SKM-1 (cell line): Measurements from ENCODE around the gene S100A9.
"Not testable (repeated sequence)": the region's sequence is repeated elsewhere in the genome, so short reads cannot be mapped to it uniquely, and the experiment has no call there.

Experiments
- DNase-seq: peaks from one replicate; lab custom pipeline; 2025; ENCODE audit not compliant: unreplicated experiment; lab: John Stamatoyannopoulos, UW

S100A9 gene

DNA sequence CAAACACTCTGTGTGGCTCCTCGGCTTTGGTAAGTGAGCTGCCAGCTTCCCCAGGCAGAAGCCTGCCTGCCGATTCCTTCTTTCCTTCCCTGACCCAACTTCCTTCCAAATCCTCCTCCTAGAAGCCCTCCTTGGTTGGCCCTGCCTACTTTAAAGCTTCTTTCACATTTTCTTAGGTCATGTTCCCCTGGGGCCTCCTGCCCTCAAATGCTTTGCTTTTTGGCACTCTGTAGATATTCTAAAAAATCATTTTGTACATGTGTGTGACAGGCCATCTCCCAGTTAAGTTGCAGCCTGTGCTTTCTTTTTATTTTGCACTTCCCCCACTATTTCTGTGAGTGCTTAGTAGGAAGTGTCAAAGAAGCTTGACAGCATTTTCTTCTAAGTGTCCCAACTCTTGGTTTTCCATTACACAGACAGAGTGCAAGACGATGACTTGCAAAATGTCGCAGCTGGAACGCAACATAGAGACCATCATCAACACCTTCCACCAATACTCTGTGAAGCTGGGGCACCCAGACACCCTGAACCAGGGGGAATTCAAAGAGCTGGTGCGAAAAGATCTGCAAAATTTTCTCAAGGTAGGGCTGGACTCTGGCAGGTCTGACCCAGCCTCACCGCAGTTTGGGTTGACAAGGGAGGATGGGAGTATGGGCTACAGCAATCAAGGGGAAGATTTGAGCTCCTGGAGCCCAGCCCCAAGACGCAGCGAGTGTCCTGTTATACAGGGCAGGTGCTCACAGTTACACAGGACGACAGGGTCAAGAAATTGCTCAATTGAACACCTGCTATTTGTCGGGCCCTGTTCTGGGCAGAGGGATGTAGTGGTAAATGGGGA, at the start of gene S100A9:
Gene S100A9, plus strand, starts transcription at position 2 of the 838 bp plus-strand sequence. Its CDS starts 430 bp downstream, at position 432.
- peak; percentile 65 for DNase-seq

DNA sequence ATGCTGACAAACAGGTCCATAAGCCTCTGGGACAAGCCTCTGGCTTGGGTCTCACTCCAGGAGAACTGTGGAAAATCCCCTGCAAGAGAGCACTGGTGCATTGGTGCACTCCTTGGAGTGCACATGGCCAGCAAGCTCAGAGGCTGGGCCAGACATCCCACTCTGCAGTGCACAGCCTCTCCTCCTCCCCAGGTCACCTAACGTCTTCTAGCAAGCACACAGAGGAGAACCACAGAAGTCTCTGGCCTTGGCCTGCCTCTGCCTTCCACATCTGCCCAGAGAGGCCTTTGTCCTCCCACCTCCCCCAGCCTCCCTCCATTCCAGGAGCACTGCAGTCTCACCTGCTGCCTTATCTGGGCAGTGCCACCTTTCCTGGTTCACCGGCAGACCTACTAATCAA, 49.1 kb upstream of the S100A9 start:
- DNase-seq = no peak

- DNase-seq = no peak
Observed at GRCh38 chr1:153309441-153309840, 48.2 kb upstream of the S100A9 start.

DNA sequence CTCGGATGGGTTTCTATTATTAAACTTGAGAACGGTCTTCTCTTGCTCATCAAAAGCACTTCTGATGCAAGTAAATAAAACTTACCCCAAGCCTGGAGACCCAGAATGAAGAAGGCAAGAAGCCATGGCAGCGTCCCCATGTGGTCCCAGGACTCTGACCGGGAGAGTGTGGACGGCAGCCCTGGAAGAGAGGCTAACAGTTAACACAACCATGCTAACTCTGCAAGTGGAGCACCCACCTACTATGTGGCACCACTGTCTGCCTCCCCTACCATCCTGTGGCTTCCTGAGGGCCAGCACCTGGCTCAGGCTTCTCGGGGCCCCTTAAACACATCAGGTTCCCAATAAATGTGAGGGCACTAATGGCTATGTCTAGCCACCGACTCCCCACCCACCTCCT, 47.1 kb upstream of the S100A9 start:
- no peak for DNase-seq

DNA sequence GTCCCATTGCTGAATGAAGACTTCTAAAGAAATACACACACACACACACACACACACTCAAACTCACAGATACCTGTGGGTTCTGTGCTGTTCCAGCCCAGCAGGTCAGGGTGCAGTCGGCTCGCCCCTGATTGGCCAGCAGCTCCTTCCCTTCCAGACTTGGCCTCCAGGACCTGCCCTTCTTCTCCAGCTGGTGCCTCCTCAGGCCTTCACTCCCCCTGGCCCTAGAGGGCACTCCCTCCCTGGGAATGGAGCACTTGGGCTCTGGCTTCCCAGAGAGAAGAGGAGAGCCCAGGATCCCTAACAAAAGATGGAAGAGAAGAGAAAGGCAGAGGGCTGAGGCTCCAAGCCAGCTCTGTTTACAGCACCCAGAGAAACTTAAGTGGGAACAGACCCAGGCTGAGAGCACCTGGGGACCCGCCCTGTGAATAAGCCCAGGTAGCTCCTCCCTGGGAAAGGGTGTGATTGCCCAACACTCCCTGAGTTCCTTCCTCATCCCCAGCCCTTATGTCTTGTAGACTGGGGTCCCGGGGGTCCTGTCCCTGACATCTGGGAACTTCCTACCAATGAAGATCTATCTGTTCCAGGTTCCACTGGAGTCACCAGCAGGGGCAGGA, 45.0 kb upstream of the S100A9 start, which contains the start of gene PGLYRP3:
Gene PGLYRP3, minus strand, starts transcription at position 383 of the 617 bp plus-strand sequence. CDS start 2,287 bp downstream, outside the sequence.
- no peak for DNase-seq

GRCh38 chr1:153313288-153313687, 44.4 kb upstream of the S100A9 start:
- no peak for DNase-seq

DNA sequence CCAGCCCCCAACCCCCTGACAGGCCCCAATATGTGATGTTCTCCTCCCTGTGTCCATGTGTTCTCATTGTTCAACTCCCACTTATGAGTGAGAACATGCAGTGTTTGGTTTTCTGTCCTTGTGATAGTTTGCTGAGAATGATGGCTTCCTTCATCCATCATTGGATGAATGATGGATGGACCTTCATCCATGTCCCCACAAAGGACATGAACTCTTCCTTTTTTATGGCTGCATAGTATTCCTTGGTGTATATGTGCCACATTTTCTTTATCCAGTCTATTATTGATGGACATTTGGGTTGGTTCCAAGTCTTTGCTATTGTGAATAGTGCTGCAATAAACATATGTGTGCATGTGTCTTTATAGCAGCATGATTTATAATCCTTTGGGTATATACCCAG, 43.3 kb upstream of the S100A9 start:
- DNase-seq = not testable (repeated sequence)

DNA sequence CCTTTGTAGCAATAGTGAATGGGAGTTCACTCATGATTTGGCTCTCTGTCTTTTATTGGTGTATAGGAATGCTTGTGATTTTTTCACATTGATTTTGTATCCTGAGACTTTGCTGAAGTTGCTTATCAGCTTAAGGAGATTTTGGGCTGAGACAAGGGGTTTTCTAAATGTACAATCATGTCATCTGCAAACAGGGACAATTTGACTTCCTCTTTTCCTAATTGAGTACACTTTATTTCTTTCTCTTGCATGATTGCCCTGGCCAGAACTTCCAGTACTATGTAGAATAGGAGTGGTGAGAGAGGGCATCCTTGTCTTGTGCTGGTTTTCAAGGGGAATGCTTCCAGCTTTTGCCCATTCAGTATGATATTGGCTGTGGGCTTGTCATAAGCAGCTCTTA, 41.6 kb upstream of the S100A9 start:
- not testable (repeated sequence) for DNase-seq

GRCh38 chr1:153318145-153318544, 39.5 kb upstream of the S100A9 start:
- DNase-seq = not testable (repeated sequence)

- no peak for DNase-seq
Observed at GRCh38 chr1:153322568-153322967, 35.1 kb upstream of the S100A9 start.

GRCh38 chr1:153324912-153325311, 32.7 kb upstream of the S100A9 start:
- DNase-seq = no peak

DNA sequence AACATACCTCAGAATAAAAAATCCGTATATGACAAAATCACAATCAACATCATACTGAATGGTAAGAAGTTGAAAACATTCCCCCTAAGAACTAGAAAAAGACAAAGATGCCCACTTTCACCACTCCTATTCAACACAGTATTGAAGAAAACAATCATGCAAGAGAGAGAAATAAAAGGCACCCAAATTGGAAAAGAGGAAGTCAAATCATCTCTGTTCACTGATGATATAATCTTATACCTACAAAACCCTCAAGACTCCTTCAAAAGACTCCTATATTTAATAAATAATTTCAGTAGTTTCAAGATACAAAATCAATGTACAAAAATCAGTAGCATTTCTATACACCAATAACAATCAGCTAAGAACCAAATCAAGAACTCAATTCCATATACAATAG, 23.8 kb upstream of the S100A9 start:
- no peak for DNase-seq

DNA sequence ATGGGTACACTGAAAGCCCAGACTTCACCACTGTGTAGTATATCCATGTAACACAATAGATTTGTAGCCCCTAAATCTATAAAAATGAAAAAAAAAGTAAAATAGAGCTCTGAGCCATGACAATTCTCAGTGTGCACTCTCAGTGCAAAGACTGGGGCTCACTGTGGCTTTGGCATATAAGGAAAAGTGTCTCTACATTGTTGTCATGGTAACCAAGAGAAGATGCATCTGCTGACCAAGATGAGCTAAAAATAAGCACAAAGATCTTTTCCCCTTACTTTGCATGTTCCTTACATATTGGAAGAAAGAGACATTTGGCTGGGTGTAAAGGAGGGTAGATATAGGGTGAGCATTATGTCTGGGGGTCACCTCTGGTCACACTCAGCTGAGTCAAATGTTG, 21.0 kb upstream of the S100A9 start:
- DNase-seq = no peak

DNA sequence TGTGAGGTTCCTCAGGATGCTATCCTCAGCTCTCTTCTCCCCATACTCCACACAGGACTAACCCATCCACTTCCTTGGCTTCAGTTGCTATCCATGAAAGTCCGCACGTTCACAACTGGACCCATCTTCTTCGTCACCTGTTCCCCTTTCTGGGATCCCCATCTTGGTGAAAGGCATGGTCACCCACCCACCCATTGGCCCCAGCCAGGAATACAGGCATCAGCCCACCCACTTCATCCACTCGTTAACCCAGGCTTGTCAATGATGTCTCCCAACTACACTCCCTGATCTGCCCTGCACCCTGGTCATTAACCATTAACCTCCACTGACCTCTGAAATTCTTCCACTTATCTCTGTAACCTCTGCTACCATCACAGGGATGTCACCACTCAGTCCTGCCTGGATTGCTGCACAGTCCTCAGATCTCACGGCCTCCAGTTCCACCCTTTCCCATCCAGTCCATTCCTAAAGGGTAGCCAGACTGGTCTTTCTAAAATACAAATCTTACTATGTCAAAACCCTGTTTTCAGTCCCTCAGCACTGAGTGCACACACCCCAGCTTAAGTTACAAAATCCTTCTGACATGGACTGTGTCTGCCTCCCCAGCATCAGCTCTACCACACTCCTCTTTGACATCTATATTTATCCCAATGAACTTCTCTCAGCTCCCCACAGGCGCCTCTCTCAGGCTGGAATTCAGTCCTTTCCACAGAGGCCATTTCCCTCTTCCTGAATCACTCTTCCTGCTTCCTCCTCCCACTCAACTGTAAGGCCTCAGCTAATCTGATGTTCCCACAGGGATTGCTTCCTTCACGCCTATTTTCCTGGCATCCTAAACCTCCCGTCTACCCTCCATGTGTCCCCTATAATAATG, 19.4 kb upstream of the S100A9 start:
- DNase-seq = no peak

GRCh38 chr1:153339802-153340201, 17.9 kb upstream of the S100A9 start:
- no peak for DNase-seq

- no peak for DNase-seq
Observed at GRCh38 chr1:153340356-153340755, 17.3 kb upstream of the S100A9 start.

DNA sequence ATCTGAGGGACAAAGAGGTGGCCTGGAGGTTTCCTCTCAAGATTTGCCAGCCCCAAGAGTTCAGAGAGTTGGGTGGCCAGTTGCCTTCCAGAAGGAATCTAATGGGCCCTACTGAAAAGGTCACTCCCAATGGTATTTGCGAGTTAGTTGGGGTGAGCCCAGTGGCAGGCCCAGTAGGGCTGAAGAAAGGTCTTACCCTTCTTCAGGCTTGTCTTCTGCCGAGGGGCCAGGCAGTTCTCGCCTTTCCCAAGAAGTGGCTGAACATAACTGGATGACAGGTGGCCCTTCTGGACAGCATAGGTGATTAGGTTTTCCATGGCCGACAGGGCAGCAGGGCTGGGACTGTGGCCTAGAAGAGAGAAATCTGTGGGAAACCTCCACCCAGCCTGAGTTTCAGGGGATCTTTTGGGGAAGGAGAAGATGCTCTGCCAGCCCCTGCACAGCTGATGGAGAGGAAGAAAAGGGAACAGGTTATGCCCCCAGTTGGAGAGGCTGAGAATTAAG, 16.2 kb upstream of the S100A9 start:
- DNase-seq = no peak

DNA sequence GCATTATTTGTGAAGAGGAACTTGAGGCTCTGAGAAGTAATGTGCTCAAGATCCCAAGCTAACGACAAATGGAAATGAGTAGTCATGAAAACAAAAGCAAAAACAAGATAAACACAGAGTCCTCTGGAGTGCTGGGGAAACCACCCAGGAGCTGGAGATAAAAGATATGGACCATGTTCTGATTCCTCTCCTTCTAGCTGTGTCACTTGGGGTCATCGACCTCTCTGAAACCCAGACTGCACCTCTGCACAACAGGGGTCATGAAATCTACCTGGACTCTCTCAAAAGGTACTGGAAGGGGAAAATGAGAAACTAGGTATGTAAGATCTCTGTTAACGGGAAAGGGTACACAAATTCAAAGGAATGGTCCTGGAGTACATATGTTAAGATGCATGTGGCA, 15.5 kb upstream of the S100A9 start:
- DNase-seq = no peak

DNA sequence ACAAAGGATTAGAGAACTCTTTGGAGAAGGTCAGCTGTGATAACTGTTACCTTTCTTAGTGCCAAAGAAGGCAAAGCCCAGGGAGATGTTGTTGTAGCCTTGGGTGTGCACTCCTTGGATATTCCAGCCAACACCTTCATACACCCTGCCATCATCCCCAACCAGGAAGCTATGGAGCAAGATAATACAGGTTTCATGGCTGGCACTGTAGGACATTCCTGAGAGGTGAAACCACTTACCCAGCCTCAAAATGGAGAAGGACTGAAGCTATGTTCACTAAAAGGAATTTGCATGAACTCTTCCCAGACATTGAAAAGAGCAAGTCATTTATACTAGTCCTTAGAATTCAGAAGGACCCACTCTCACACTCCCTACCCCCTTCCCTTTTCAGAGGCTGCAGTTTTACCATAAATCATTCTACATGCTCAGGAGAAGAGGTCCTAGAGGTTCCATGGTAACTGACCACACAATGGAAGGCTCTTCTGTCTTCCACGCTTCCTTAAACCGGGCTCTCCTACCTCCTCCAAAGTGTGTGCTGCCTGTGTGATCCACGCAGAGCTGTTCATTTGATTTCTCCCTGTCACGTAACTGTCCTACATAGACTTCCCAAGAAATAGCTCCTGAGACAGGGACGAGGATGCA, 14.5 kb upstream of the S100A9 start:
- DNase-seq = no peak

DNA sequence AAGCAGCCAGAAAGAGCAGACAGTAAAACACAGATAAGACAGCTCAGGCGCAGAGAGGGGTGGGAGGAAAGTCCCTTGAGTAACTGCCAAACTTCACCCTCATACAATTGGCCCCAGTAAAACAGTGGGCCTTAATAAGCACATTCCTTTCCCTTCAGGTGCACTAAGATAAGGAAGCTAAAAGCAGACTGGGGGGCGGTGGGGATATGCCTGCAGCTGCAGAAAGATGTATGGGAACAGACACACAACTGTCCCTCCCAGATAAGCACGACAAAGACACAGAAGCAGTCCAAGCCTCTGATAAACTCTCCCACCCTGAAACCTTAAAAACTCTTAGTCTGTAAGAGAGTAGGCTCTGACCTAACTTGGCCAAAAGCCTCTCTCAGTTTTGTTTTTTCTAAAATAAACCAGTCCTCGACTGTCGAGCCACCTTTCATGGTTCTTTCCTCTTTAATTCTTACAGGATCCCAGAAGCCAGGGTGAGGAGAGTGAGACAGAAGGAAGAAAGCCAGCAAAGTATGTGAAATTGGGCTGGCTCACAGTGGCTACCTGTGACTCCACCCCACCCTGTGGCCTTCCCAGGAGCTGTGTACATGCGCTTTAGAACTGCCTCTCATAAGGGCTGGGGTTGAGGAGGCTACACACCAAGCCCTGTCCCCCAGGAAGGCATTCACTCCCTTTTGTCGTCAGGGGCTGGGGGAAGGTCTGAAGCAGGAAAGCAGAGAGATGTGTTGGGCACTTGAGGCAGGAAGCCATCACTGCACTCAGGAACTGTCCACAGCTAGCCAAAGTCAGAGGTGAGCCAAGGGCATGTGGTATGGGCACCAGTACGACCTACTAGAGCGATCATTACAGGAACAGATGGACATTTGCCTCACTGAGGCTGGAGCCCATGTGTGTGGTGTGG, 13.6 kb upstream of the S100A9 start:
- no peak for DNase-seq
